GM19099 (cell line): ENCODE results near the gene EXOC4.

Experiments
- POLR2A ChIP-seq: IDR thresholded peaks from 3 replicates; pipeline ENCODE4 v1.6.1; 2011; ENCODE audit warnings: low read depth; ENCODE audit not compliant: insufficient read length; ENCODE audit errors: extremely low read depth

EXOC4 gene

DNA sequence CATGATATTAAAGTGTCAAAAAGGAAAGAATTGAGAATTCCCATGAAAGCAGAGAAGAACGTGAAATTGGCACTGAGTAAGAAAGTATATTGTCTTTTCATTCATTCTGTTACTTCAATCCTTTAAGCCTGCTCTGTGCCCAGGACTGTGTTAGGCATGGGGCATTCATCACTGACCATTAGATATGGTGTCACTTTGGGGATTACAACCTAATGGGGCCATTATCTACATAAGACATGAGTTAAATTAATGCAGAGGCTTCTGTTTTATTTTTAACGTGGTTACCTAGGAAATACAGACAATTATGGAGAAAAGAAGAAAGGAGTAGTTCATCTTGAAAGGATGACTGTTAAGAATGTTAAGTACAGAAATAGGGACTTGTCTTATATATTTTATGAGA lies 710.8 kb downstream of the EXOC4 start:
- TF ChIP-seq POLR2A: no peak

DNA sequence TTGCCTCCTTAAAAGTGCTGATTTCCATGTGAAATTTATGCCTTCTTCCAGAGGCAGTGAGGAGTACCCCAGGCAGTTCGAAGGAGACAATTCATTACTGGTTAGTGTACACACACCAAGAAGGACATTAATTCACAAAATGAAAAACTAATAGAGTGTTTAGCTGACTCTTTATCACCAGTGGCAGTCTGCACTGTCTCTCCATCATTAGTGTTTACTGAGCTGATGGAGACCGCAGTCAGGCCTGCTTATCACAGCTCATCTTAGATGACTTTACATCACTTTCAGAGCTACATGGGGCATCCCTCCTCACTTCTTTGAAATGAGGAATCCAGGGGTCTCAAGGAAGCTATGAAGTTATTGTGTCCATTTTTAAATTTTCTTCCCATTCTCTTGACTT lies 718.7 kb downstream of the EXOC4 start:
- no peak for TF ChIP-seq POLR2A

- no peak for TF ChIP-seq POLR2A
Observed at GRCh38 chr7:133973710-133974109, 720.8 kb downstream of the EXOC4 start.

GRCh38 chr7:133975130-133975529 lies 722.3 kb downstream of the EXOC4 start:
- no peak for TF ChIP-seq POLR2A

GRCh38 chr7:133976140-133976539 lies 723.3 kb downstream of the EXOC4 start:
- no peak for TF ChIP-seq POLR2A

GRCh38 chr7:133977409-133978274 lies 724.8 kb downstream of the EXOC4 start:
- TF ChIP-seq POLR2A: no peak

GRCh38 chr7:133978502-133979295 lies 725.8 kb downstream of the EXOC4 start:
- no peak for TF ChIP-seq POLR2A

- TF ChIP-seq POLR2A: no peak
Observed at GRCh38 chr7:133980804-133981203, 727.9 kb downstream of the EXOC4 start.

DNA sequence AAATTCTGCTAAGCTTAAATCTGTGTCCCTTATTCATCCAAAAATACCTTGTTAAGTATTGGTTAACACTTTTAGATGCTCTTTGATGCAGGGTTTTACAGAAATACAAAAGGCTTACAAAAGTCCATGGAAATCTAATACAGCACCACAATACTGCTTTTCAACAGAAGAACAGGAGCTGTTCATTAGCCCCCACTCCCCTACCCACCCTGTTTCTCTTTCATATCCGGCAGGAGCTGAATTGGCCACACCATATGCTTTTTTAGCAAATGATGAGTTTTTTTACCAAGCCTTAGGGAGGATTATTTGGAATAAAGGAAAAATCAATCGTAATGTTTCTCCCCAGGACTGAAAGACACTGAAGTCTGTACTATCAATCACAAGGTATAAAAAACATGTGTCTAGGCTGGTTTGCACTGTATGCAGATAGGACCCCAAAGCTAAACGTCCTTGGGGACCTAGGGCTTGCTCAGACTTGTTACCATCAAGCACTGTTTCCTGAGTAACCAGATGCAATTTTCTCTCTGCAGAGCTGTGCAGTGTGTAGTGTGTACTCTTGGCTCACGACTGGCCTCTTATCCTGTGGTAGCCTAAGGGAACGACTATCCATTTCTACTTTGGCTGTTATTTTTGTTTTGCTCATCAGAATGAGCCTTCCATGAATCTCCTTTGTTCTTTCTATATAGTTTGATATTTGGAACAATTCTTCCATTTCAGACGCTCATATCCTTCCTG lies 731.0 kb downstream of the EXOC4 start:
- no peak for TF ChIP-seq POLR2A

DNA sequence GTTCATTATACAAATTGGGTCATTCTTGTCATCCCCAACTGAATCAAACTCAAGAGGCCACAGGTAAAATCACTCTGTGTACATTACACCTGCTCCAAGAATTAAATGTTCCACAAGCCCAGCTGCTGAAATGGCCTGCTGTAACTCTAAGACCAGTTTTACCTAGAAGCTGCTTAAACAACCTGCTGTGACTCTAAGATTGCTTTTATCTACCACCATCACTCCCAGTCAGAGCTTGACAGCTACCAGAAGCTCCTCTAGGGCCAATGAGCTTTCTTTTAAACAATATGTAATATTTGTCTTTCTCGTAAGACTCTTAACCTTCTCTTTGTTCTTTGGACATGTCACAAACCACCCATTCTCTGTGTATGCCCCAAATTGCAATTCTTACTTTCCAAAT lies 732.4 kb downstream of the EXOC4 start:
- no peak for TF ChIP-seq POLR2A

GRCh38 chr7:133987582-133987981 lies 734.7 kb downstream of the EXOC4 start:
- TF ChIP-seq POLR2A: no peak

DNA sequence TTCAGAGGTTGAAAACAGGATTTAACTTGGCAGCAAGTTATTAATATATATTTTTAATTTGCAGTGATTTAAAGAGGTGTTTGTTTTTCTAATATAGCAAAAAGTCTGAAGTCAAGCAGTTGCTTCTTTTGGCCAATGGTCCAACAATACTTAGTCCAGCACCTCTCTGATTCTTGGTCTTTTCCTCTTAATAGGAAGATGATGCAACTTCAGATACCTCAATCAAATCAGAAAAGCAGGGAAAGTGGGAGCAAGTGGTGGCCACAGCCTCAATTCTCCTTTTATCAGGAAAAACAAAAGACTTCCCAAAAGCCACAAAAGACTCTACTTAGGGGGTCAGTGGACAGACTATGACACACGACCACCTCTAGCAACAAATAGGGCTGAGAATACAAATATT lies 740.7 kb downstream of the EXOC4 start:
- TF ChIP-seq POLR2A: no peak

DNA sequence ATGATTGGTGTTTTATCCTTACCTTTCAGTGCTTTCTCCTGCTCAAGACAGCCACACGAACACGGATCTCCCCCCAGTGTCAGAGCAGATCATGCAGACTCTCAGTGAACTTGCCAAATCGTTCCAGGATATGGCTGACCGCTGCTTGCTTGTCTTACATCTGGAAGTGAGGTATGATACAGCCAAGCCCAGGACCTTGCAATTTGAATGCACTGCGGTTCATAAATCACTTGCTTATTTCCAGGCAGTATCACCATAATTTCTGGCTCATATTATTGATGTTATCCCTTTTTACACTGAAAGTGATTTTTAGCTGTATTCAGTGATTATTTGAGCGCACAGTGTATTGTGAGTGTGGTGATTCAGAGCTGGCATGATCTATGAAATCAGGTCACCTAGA lies 744.6 kb downstream of the EXOC4 start:
- TF ChIP-seq POLR2A: no peak

DNA sequence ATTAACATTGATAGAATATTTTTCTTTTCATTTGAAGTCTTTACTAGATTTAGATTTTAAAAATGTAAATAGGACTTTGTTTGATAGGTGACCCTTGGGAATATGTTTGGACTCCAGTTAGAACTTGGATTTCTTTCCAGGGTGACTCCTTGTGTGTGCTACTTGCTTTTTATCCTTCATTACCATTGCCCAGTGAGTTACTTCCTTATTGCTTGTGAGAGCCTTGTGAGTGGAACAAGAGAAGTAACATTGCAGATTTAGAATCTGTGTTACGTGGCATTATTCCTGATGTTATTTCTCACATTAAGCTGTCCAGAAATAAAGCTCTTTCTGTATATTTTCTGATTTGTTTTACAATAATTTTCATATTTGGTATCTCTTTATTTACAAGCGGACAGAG lies 746.3 kb downstream of the EXOC4 start:
- TF ChIP-seq POLR2A: no peak

- TF ChIP-seq POLR2A: no peak
Observed at GRCh38 chr7:134004829-134005505, 752.1 kb downstream of the EXOC4 start.

DNA sequence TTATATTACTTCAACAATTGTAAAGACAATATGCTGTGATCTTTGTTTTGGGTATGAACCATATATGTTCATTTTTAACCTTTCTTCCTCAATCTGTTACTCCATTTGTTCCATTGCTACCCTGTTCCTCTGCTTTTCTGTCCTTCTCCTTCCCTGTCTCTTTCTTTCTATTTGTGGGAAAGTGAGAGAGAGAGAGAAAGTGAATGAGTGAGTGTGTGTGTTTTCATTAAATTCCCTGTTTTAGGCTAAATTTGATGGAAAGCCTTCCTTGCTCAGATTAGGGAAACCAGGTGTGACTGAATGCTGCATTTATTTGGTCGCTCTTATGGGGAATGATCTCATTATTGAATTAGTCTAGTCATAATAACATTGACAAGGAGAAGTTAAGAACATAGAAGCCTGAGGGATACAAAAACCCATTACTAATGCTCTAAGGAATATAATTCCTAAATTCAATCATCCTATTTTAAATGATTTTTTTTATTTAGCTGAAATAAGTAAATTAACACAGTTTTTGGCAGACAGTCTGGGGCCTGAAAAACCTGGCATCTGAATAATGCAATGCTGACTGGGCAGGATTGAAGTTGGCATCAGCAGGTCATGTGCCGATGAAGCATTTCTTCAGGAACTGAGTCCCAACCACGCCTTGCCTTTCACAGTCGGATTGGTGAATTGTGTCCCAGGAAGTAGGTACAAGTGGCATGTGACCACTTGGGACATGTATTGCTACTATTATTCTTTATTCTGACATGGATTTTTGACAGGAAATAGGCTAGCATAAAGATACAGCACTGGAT lies 756.6 kb downstream of the EXOC4 start:
- no peak for TF ChIP-seq POLR2A
